NOMO-1 treated with DMSO at 0.1 percent for 48 hours (cell line): ENCODE results near the gene ERFL.

ENCODE experiments used
- DNase-seq: peaks from one replicate; lab custom pipeline; 2025; ENCODE audit not compliant: unreplicated experiment; lab: John Stamatoyannopoulos, UW

The ERFL gene

GRCh38 chr19:41927497-41928192 lies 604 bp downstream of the ERFL start:
- no peak for DNase-seq

- no peak for DNase-seq
Measured at GRCh38 chr19:41926763-41927496, 1.3 kb downstream of the ERFL start.

- DNase-seq, result no peak
Measured at GRCh38 chr19:41926028-41926762, 2.1 kb downstream of the ERFL start.

GRCh38 chr19:41925208-41926003 lies 2.8 kb downstream of the ERFL start:
- no peak for DNase-seq

GRCh38 chr19:41924151-41925145 lies 3.8 kb downstream of the ERFL start:
- no peak for DNase-seq

GRCh38 chr19:41923045-41923788 lies 5.0 kb downstream of the ERFL start:
- no peak for DNase-seq

GRCh38 chr19:41922585-41922984 lies 5.7 kb downstream of the ERFL start:
- DNase-seq, result no peak

GRCh38 chr19:41921577-41922576 lies 6.4 kb downstream of the ERFL start:
- DNase-seq, result no peak

- DNase-seq, result peak; percentile 7
Measured at GRCh38 chr19:41920882-41921576, 7.2 kb downstream of the ERFL start.

GRCh38 chr19:41919948-41920712 lies 8.1 kb downstream of the ERFL start:
- no peak for DNase-seq

GRCh38 chr19:41918653-41919244 lies 9.5 kb downstream of the ERFL start:
- DNase-seq, result no peak

- DNase-seq, result no peak
Measured at GRCh38 chr19:41918095-41918494, 10.2 kb downstream of the ERFL start.

- no peak for DNase-seq
Measured at GRCh38 chr19:41917676-41918075, 10.6 kb downstream of the ERFL start.

- no peak for DNase-seq
Measured at GRCh38 chr19:41915776-41916414, 12.4 kb downstream of the ERFL start.

- no peak for DNase-seq
Measured at GRCh38 chr19:41915021-41915775, 13.1 kb downstream of the ERFL start.
